Measurements from ENCODE around the gene PRKG1. TPM values are rescaled to one million over a fixed set of nuclear protein-coding genes. Genes with fewer than 3 reads are reported as not detected.

PRKG1 gene
- total and polyA plus RNA-seq, 2 donors (not counting 1 experiment from before 2014, with no cell fraction given), result not detected

DNA sequence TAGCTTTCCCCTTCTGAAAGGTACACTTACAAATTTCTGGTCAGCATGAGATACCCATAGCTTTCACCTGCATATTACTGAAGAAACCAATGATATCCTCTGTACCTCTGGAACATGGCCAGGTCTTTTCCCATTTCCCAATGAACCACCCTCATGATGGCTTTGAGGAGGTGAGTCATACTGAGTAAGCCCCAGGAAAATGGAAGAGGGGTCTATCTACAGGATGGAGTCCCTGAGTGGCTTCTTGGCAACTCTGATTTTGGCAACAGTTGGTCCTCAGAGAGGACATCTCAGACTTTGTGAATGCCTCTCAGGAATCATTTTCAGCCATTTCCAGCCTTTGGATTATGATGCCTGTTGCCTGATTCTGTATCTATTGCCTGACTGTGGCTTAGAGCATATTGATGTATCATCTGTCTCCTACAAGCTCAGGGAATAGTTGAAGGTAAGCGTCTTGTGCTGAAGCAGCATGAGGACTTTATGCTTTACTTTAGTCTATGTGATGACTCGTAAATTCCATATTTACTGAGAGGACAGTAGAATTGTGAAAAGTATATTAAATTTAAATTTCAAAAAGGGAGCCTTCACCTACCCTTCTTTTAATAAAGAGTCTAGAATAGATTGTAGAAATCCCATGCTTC is 1155.1 kb downstream of the PRKG1 start:
- TF ChIP-seq EZH2 (IDR thresholded peaks at IDR 0.05; ENCODE audit: borderline replicate concordance, insufficient read depth, low read depth, low read length, poor library complexity, severe bottlenecking), result no peak
- TF ChIP-seq, protein P1, sequence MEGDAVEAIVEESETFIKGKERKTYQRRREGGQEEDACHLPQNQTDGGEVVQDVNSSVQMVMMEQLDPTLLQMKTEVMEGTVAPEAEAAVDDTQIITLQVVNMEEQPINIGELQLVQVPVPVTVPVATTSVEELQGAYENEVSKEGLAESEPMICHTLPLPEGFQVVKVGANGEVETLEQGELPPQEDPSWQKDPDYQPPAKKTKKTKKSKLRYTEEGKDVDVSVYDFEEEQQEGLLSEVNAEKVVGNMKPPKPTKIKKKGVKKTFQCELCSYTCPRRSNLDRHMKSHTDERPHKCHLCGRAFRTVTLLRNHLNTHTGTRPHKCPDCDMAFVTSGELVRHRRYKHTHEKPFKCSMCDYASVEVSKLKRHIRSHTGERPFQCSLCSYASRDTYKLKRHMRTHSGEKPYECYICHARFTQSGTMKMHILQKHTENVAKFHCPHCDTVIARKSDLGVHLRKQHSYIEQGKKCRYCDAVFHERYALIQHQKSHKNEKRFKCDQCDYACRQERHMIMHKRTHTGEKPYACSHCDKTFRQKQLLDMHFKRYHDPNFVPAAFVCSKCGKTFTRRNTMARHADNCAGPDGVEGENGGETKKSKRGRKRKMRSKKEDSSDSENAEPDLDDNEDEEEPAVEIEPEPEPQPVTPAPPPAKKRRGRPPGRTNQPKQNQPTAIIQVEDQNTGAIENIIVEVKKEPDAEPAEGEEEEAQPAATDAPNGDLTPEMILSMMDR (IDR thresholded peaks at IDR 0.05), result no peak
- intact Hi-C loops (cut with micrococcal nuclease), result no loop called here
- Histone ChIP-seq H3K36me3 (replicated peaks in 1 of 2; ENCODE audit: control extremely low read depth in 1 of 2, control insufficient read depth in 1 of 2, extremely low read depth in 1 of 2, insufficient read depth in 2 of 2, low read length in 1 of 2) (no peaks in the 10 kb centered on the region), H3K4me2 (replicated peaks; ENCODE audit: low read depth, low read length, poor library complexity, severe bottlenecking) (no peak overlapping the region), H3K9ac (ENCODE audit: low read length) (no peak overlapping the region), H3K27me3 (replicated peaks in 1 of 4; ENCODE audit: control extremely low read depth in 1 of 4, control insufficient read depth in 3 of 4, insufficient read depth in 4 of 4, low read length in 3 of 4) (no peaks in the 10 kb centered on the region), H3K79me2 (ENCODE audit: control insufficient read depth, insufficient read depth, low read length) (no peaks in the 10 kb centered on the region), H4K20me1 (ENCODE audit: control insufficient read depth, insufficient read depth, low read length, poor library complexity, severe bottlenecking) (no peaks in the 10 kb centered on the region), H3K9me3 (ENCODE audit: control extremely low read depth in 1 of 3, control insufficient read depth in 2 of 3, insufficient read depth in 1 of 3, low read length in 2 of 3) (no peaks in the 10 kb centered on the region), H3K4me1 (ENCODE audit: control insufficient read depth in 2 of 2, insufficient read depth in 2 of 2, low read length in 2 of 2) (peaks cover 16 to 21% of the 10 kb centered on the region in 2 donors), H3K27ac (ENCODE audit: low read length in 2 of 2) (no peak overlapping the region), H2AFZ (ENCODE audit: insufficient read depth, low read depth, low read length, poor library complexity, severe bottlenecking) (no peak overlapping the region), H3K4me3 (ENCODE audit: control extremely low read depth in 1 of 5, extremely low read depth in 1 of 5, insufficient read depth in 1 of 5, low read depth in 2 of 5, low read length in 4 of 5) (no peak overlapping the region)
- Mint-ChIP-seq H3K4me3 (no peak overlapping the region), H3K27me3 (no peaks in the 10 kb centered on the region), H3K9me3 (ENCODE audit: insufficient read depth) (no peaks in the 10 kb centered on the region), H3K27ac (no peak overlapping the region), H3K4me1 (peaks cover 26% of the 10 kb centered on the region)
- no CpG with 5 or more reads among the region's 2 CpGs for WGBS (ENCODE audit: insufficient coverage)
- DNase-seq, result no peak
- ChIA-PET POLR2A (no interaction called here), CTCF (interaction anchor here (0.9 kb wide), 1 partner anchor 13 kb away, joined by 3 read pairs; no protein-coding TSS in a partner anchor)
- ATAC-seq (ENCODE audit: low read depth), result no peak

- intact Hi-C loops (cut with micrococcal nuclease), result no loop called here
Measured at GRCh38 chr10:52232561-52233350, 1158.5 kb downstream of the PRKG1 start.

More at GRCh38 chr10:52232561-52233350, 1158.5 kb downstream of the PRKG1 start:
- H3K4me2 ChIP-seq (replicated peaks; ENCODE audit: low read depth, low read length, poor library complexity, severe bottlenecking), result peak overlapping the region; percentile 55
- no peak for TF ChIP-seq EZH2 (IDR thresholded peaks at IDR 0.05; ENCODE audit: borderline replicate concordance, insufficient read depth, low read depth, low read length, poor library complexity, severe bottlenecking)
- TF ChIP-seq, protein P1 (IDR thresholded peaks at IDR 0.05), result no peak
- WGBS (ENCODE audit: insufficient coverage), result no CpG with 5 or more reads among the region's 4 CpGs
- H3K27ac ChIP-seq (ENCODE audit: low read length in 2 of 2), result peak overlapping the region in 1 of 2 donors; percentile 49
- no peaks in the 10 kb centered on the region for H3K9me3 Mint-ChIP-seq (ENCODE audit: insufficient read depth)
- peak overlapping the region; percentile 42 for H3K27ac Mint-ChIP-seq
- ATAC-seq (ENCODE audit: low read depth) (peak; percentile 28), DNase-seq (peak; percentile 36)
- H2AFZ ChIP-seq (ENCODE audit: insufficient read depth, low read depth, low read length, poor library complexity, severe bottlenecking), result no peak overlapping the region
- H4K20me1 ChIP-seq (ENCODE audit: control insufficient read depth, insufficient read depth, low read length, poor library complexity, severe bottlenecking), result no peaks in the 10 kb centered on the region
- H3K36me3 ChIP-seq (replicated peaks in 1 of 2; ENCODE audit: control extremely low read depth in 1 of 2, control insufficient read depth in 1 of 2, extremely low read depth in 1 of 2, insufficient read depth in 2 of 2, low read length in 1 of 2), result no peaks in the 10 kb centered on the region
- ChIA-PET POLR2A (no interaction called here), CTCF (no interaction called here)
- H3K9ac ChIP-seq (ENCODE audit: low read length), result peak overlapping the region; percentile 20
- no peaks in the 10 kb centered on the region for H3K9me3 ChIP-seq (ENCODE audit: control extremely low read depth in 1 of 3, control insufficient read depth in 2 of 3, insufficient read depth in 1 of 3, low read length in 2 of 3)
- H3K27me3 Mint-ChIP-seq, result no peaks in the 10 kb centered on the region
- peaks cover 26% of the 10 kb centered on the region for H3K4me1 Mint-ChIP-seq
- H3K79me2 ChIP-seq (ENCODE audit: control insufficient read depth, insufficient read depth, low read length), result no peaks in the 10 kb centered on the region
- H3K4me3 Mint-ChIP-seq, result peak overlapping the region; percentile 79
- H3K4me3 ChIP-seq (ENCODE audit: control extremely low read depth in 1 of 5, extremely low read depth in 1 of 5, insufficient read depth in 1 of 5, low read depth in 2 of 5, low read length in 4 of 5), result peak overlapping the region in 4 of 5 experiments; percentile 12 to 35 (median 18)
- peaks cover 16 to 21% of the 10 kb centered on the region in 2 donors for H3K4me1 ChIP-seq (ENCODE audit: control insufficient read depth in 2 of 2, insufficient read depth in 2 of 2, low read length in 2 of 2)
- H3K27me3 ChIP-seq (replicated peaks in 1 of 4; ENCODE audit: control extremely low read depth in 1 of 4, control insufficient read depth in 3 of 4, insufficient read depth in 4 of 4, low read length in 3 of 4), result no peaks in the 10 kb centered on the region

Measured in B cell (primary cell).